ENCODE data around the gene COX11.

COX11 gene

GRCh38 chr17:54956791-54957190, 11.7 kb downstream of the COX11 start:
- DNase-seq = no peak

DNA sequence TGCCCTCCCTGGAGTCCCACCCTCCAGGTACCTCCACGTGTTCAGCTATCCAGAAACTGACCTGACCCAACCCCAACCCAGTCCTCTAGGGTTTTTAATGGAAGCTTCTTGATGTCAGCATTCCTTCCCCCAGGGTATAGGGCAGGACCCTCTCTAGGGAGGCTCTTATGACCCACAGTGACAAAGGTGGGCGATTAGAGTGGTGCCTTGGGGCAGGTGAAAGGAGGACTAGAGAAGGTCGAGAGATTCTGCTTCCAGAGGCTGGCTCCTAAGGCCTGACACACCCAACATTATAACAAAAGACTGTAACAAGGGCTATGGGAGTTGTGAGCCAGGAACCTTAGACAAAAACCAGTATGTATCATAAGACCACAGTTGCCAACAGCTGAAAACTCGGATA, 17.2 kb downstream of the COX11 start:
- no peak for DNase-seq

DNA sequence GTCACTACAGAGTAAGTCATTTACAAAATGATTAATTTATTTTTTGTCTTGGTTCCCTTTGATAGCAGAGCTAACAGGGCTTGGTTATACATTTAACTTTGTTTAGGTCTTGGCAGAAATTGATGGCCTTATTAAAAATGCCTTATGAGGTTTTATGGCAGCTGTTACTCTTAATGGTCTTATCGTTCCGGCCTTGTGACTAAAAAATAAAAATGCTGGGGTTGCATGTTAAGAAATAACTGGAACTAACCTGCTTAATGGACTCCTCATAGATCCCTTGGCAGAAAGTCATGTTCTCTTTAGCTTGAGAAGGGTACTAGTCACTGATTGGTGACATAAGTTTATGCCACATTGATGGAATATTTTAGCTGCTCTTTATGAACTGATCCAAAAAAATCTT, 18.3 kb downstream of the COX11 start:
- DNase-seq = no peak

DNA sequence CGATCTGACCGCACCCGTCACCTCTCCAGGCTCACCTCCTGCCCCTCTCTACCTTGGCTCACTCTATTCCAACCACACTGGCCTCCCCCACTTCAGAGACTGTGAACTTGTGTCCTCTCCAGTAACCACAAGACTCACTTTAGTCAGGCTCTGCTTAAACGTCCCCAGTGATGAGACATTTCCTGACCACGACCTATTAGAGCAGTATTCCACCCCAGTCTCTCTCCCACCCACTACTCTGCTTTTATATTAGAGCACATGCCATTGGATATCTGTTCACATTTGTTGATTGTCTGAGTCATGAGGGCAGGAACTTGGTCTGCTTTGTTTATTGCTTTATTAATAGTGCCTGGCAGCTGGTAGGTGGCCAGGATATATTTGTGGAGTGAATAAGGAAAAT, 20.1 kb downstream of the COX11 start:
- peak; percentile 20 for DNase-seq

GRCh38 chr17:54947396-54947795, 21.1 kb downstream of the COX11 start:
- DNase-seq = no peak

DNA sequence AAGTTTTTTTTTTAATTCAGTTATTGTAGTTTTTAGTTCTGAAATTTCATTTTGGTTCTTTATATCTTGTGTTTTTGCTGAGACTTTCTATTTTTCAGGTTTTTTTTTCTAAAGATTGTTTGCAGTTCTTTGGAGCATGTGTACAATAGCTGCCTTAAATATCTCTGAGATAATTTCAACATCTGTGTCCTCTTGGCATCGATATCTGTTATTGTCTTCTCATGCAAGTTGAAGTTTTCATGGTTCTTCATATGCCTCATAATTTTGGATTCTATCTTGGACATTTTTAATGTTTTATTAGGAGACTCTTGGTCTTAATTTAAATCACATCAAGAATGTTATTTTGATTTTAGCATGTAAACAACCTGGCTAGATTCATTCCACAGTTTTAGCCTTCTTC, 22.8 kb downstream of the COX11 start:
- no peak for DNase-seq

DNA sequence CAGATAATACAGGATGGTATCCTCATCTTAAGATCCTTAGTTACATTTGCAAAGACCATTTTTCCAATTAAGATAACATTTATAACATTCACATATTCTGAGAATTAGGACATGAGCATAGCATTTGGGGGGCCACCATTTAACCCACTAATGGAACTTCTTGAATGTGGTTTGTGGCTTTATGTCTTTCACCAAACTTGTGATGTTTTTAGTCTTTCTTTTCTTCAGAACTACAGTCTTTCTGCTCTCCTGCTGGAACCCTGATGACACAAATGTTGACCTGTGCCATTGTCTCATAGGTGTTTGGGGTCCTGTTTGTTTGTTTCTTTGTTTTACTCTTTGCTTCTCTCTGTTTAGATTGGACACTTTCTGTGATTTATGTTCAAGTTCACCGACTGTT, 23.2 kb downstream of the COX11 start:
- no peak for DNase-seq

- no peak for DNase-seq
Observed at GRCh38 chr17:54944796-54945195, 23.7 kb downstream of the COX11 start.

DNA sequence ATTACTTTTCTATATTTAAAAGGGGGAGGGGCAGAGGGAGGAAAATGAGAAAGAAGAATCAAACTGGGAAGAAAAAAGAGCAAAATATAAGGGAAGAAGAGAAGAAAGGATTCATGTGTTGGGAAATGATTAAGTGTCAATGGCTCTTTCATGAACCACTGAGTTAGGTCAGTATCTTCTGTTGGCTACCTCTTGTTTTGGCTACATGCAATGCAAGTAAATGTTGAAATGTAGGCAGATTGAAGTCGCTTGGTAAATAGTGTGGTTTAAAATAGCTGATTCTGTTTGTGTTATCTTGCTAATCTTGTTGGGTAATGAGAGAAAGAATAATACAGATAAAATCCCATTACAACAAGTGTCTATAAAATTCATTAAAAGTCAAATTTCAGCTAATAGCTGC, 27.2 kb downstream of the COX11 start:
- DNase-seq = no peak

DNA sequence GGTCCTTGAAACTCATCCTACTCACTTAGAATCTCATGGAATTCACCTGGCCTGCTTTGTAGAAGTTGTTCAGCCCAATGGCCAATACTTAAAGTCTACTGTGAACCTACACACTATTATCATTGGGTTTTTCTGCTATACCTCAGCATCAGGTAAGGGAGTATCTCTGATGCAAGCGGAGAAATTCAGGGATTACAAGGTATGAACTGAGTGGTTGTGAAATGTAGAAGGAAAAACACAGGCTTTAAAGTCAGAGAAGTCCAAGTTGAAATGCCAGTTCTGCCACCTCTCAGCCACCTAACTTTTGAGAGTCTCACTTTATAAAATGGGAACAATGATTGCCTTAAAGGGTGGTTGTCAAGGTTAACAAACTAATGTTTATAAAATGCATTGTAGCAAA, 31.0 kb downstream of the COX11 start:
- no peak for DNase-seq

GRCh38 chr17:54937018-54937417, 31.4 kb downstream of the COX11 start:
- DNase-seq = no peak

DNA sequence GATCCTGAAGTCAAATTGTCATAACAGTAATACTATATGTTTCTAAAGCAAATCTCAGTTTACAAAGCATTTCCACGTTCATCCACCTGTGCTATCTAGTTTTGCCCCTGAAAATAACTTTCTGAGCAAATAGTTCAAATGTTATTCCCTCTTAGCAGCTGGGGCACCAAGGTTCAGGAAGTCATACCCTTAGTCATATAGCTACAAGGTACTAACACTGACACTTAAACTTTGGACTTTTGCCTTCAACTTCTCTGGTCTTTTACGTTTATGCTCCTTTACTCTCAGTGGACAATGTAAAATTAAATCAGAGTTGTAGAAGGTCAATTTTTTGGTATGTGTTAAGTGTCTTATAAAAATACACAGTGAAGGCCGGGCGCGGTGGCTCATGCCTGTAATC, 33.0 kb downstream of the COX11 start:
- no peak for DNase-seq

DNA sequence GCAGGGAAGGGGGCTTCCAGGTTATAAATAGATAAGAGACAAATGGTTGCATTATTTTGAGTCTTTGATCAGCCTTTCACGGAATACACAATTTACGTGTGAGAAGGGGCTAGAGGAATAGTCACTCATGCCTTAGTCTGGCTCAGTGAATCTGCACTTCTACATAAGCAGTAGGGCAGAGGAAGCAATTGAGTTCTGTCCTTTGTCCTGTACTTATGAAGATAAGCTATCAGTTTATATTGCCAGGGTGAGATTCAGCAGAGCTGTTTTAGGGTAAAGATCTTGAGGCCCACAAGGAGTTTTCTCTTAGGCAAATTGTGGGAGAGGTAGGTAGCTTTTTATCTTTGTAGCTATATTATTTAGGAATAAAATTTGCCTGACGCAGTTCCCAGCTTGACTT, 34.5 kb downstream of the COX11 start:
- DNase-seq = no peak

DNA sequence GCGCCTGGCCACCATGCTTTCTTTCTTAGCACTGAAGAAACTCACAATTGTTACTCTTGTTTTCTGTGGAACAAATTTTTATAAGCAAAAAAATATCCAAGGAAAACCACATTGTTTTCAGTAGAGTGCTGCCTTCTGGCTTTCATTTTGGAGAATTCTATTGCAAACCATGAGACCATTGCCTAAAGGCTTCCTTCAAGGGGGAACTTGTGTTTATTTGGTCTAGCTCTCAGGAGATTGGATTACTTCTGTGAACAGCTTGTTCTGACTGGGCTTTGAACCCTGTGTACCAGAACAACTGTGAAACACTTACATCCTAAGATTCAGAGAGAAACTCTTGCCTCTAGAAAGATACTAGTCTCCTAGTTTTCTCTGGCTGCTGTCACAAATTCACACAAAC, 35.7 kb downstream of the COX11 start:
- no peak for DNase-seq

DNA sequence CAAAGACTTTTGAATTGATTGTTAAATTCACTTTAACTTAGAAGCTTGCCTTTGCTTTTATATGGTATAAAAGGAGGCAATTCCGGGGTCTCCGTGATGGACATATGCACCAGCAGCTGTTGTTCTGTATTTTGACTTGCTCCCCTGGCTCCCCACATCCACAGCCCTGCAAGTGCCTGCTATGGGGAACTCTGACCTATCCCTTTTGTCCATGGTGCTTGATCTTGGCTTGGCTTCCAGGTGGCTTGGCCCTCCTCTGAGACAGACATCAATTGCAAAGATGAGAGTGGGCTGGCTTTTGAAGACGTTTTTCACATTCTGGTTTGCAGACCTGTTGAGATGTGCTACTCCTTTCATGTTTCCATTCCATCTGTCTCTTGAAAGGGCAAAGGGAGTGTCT, 40.9 kb downstream of the COX11 start:
- no peak for DNase-seq

GRCh38 chr17:54924405-54924804, 44.0 kb downstream of the COX11 start:
- no peak for DNase-seq

DNA sequence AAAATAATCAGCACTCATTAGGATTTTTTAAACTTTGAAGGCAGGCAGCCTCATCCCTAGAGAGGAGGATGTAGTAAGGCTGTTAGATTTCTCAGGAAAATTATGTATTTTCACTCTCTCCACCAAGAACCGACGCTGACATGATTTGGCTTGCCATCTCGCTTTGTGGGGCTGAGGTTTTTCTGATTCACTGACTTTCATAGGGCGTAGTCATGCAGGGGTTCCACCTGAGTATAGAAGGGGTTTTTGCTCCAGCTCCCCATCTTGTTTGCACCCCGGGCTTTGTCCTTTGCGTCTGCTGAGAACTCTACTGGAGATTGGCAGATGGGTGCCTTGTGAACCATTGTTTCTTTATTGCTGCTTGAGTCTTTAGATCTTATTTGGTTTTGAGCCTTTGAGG, 47.6 kb downstream of the COX11 start:
- DNase-seq = no peak

DNA sequence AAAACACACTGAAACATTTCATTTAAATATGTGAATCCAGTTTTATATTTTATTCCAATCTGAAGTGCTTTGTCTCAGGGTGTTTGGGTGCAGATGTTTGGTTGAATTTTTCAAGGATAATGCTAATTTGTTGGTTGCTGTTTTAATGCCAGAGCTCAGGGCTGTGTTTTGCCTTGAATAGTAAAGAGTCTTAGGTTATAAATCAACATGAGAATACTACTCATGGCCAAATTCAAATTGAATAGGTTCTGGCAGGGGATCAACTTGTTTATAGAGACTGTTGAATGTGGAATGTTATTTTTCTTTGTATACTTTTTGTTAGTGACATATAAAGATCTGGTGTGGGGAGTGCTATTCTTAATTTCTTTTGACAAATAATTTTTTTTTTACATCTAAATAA, 49.0 kb downstream of the COX11 start:
- no peak for DNase-seq

GRCh38 chr17:54916721-54917120, 51.7 kb downstream of the COX11 start:
- no peak for DNase-seq
